Gastroesophageal sphincter (tissue), 3 donors: ENCODE data around the gene SLC35E2B.

ENCODE experiments used
- CTCF ChIP-seq, 4 experiments: fragments of 200-600 bp in 2 of 4; fragments of 450-650 bp in 2 of 4; sonication (generic) in 1 of 4; IDR thresholded peaks; one replicate each; pipeline ENCODE4 v1.5.1; 2017 to 2019; ENCODE audit warnings: antibody characterized with exemption in 4 of 4, mild to moderate bottlenecking in 2 of 4, moderate library complexity in 2 of 4
- EP300 ChIP-seq: sonication (generic); formaldehyde crosslinking; IDR thresholded peaks from one replicate; pipeline ENCODE4 v1.6.1; 2017; ENCODE audit warnings: antibody characterized with exemption, mild to moderate bottlenecking
- POLR2A ChIP-seq, 2 donors: fragments of 450-650 bp; IDR thresholded peaks; one replicate each; pipeline ENCODE4 v1.6.1; 2017; ENCODE audit warnings: antibody characterized with exemption in 2 of 2, mild to moderate bottlenecking in 2 of 2, moderate library complexity in 1 of 2
- POLR2AphosphoS5 ChIP-seq: sonication (generic); formaldehyde crosslinking; IDR thresholded peaks from one replicate; pipeline ENCODE4 v1.6.1; 2017; ENCODE audit warnings: antibody characterized with exemption

- TF ChIP-seq CTCF (IDR thresholded peaks at IDR 0.05) (no peak), POLR2AphosphoS5 (no peak), POLR2A (IDR thresholded peaks at IDR 0.05) (no peak), EP300 (no peak)
Observed at GRCh38 chr1:1627261-1627828, 65.2 kb downstream of the SLC35E2B start.
